Activated CD8-positive, alpha-beta memory T cell treated with anti-CD3 and anti-CD28 coated beads, Interleukin-2, amount 50 U/mL, for 4 hours (primary cell): ENCODE data around the gene B3GALT5.
"Not testable (repeated sequence)": the region's sequence is repeated elsewhere in the genome, so short reads cannot be mapped to it uniquely, and the experiment has no call there.

Experiments used
- DNase-seq: peaks from one replicate; pipeline ENCODE4 v3.0.0-alpha.2; 2020

Gene B3GALT5

DNA sequence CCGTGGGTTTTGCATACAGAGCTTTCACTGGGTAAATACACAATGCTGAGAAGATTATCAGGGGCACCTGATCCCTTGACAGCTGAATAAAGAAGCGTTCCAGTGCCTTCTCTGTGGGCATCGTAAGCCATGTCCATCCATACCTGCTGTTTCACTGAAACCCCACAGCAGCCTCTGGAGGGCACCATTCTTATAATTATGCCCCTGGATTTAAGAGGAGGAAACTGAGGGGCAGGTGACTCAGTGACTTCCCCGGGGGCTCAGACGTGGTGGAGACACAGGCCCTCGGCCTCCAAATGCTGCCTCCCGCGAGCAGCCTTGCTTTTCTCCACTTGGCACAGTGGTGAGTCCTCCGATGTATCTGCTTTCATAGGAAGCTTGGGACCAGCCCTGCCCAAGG is 56.7 kb downstream of the B3GALT5 start:
- DNase-seq: no peak

DNA sequence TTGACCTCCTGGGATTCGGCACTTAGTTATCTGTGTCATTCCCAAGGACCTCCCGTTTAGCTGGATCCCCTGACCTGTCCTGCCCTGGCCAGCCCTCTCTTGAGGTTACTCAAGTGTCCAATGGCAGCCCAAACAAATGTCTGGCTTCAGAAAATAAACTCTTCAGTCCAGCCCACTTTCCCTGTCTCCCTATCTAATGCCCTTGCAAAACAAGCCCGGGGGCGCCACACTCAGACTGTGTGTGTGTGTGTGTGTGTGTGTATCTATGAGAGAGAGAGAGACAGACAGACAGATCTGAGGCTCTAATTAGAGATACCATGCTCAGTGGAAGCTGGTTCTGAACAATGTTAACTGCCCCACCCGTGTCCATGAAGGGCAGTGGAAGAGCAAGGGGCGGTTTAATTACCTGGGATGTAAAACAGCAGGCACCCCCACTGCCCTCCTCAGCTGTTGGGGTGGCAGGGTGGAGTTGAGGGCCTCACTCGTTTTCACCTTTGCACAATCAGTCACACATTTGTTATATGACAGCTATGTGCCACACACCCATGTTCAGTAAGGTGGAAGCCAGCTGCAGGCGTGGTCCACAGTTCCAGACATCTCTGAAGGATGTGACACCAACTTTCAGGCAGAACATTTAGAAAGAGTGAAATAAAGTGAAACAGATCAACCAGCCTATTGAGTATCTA is 57.4 kb downstream of the B3GALT5 start:
- DNase-seq: no peak

DNA sequence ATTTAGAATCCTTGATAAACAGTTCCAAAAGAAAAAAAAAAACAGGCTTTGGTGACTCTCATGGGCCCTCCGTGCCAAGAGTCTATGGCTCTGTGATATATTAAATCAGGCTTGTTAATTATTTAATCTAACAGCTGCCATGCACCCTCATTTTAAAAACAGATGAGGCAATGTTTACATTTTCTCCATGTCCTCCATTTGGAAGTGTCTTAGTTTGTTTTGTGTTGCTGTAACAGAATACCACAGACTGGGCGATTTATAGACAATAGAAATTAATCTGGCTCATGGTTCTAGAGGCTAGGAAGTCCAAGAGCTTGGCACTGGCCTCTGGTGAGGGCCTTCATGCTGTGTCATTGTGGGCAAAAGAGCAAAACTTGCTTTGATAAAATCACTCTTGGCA is 58.0 kb downstream of the B3GALT5 start:
- no peak for DNase-seq

DNA sequence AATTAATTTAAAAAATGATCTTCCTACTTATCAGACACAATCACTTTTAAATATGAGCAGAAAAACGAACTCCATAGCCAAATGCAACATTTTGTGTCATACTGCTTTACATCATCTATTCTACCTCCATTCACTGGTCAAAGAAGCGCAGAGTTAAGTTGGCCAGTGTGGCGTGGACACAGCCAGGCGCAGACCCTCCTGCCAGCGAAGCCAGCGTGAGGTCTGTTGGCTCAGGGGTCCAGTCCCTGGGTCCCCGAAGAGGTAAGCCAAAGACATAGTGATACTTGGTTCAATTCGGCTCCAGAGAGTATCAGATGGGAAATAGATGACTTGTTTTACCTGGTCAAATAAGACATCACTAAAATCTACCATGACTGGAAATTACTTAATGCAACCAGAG is 59.2 kb downstream of the B3GALT5 start:
- DNase-seq: no peak

DNA sequence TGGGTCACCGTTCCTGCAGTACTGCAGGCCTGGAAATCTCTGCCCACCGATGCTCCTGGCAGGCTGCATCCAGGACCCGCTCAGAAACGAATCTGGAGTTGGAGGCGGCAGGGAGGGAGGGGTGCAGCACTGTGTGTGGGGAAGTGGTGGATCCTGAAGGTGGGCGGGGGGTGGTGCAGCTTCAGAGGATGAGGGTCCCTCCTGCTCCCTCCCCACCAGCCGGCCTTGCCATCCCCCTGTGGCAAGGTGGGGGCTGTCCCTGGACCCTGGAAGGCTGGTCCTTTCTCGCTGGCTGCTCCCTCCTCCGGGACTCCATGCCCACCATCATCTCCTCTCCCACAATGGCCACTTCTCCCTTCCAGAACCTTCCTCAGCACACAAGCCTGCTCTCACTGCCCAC is 60.4 kb downstream of the B3GALT5 start:
- no peak for DNase-seq

DNA sequence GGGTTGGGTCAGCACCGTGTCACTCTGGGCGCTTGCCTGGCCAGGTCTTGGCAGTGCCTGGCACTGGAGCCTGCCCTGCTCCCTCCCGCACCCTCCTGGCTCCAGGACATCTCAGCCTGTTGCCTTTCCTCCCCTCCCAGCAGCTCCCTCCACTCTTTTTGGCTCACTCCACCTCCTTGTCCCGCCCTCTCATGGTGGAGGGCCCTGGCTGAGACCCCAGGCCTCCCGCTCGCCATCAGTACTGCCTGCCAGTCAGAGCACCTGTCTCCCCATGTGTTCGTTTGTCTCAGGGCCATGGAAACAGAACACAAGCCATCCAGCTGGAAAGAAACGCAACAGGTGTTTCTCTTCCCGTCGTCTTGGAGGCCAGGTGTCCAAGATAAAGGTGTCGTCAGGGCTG is 61.0 kb downstream of the B3GALT5 start:
- no peak for DNase-seq

DNA sequence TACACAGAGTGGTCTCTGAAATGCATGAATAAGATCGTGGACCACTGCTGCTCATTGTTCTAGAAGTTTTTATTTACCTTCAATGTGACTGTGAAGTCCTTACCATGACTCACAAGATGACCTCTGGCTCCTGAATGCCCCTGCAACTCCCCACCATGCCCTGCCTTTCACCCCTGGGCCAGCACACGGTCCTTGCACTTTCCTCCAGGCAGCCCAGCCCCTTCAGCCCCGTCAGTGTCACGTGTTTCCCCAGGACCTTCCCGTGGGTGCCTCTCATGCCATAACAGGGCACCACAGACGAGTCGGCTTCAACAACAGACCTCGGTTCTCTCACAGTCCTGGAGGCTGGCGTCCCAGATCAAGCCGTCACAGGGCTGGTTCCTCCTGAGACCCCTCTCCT is 62.1 kb downstream of the B3GALT5 start:
- no peak for DNase-seq

DNA sequence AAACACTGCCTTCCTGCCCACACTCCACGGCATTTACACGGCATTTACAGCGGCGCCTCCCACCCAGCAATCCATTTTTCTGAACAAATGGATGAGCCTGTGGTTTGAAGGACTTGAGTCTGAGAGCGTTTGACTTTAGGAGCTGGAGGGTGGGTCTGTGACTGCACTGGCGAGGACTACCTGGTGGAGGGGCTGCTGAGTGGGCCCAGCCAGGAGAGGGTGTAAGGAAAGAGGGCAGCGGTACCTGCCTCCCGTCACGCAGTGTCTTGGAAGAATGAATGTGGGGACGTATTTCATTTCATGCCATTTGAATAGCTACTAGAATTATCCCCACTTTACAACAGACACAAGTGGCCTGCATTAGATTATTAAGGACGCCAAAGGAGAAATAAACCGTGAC is 62.9 kb downstream of the B3GALT5 start:
- DNase-seq: no peak

DNA sequence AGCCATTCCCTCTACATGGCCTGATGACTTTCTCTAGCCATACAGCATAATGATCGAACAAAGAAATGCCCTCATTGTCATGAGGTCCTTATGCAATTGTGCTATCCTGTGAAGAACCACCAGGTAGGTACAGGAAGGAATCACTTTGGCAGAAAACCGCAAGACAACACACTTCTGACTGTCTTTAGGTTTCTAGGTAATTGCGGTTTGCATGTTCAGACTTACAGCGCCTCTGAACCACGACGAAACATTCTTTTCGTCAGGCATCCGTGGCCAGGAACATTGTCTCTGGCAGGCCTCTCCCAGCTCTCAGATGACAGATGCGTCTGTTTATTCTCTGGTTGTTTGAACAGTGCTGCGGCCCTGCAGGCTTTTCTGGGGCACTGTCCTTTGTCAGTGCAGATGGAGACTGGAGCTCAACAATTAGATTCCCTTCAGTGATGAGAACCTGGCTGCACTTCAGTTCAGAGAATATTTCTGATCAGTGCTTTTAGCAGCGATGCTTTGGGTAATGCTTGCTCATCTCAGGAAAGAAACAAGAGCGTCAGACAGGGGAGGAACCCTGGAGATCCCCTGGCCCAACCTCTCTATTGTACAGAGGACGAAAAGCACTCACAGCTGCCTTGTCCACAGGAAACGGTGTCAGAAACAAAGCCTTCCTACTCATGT is 63.4 kb downstream of the B3GALT5 start:
- DNase-seq: no peak

DNA sequence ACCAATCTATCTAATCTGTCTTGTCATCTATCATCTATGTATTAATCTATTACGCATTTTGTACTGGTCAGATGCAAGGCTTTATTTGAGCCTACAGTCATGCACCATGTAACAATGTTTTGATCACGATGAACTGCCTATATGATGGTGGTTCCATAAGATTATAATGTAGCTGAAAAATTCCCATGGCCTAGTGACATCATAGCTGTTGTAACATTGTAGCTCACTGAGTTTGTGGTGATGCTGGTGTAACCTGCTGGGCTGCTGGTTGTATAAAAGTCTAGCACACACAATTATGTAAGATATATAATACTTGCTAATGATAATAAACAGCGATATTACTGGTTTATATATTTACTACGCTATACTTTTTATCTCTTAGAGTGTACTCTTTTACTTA is 67.5 kb downstream of the B3GALT5 start:
- no peak for DNase-seq

DNA sequence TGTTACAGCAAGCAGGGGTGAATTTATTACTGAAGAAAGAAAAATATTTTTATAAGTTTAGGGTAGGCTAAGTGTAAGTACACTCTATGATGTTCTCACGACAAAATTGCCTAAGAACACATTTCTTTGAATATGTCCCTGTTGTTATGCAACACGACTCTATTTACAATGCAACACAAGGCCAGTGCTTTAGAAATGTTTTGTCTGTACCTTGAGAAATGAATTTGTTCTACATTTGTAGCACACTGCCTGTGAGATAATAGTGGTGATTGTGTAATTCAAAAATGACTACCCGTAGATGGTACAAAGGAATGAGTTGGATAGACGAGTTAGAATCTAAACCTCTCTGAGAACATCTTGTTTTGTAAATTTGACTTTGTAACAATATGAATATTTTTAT is 68.5 kb downstream of the B3GALT5 start:
- DNase-seq: no peak

DNA sequence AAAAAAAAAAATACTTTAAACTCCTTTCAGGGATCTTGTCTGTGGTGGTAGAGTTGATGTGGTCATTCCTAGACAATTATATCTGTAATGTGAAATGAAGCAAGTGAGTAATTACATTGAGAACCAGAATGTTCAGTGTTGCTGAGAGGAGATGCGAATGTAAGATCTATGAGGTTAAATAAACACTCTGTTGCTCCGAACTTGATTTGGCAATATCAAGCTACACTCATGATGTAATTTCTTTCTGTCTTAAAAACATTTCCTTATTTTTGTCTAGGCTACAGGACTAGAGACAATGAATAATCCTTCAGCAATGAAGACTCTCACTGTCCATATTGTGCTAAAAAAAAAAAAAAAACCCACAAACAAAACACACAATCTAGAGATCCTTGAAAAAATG is 69.1 kb downstream of the B3GALT5 start:
- DNase-seq: no peak

DNA sequence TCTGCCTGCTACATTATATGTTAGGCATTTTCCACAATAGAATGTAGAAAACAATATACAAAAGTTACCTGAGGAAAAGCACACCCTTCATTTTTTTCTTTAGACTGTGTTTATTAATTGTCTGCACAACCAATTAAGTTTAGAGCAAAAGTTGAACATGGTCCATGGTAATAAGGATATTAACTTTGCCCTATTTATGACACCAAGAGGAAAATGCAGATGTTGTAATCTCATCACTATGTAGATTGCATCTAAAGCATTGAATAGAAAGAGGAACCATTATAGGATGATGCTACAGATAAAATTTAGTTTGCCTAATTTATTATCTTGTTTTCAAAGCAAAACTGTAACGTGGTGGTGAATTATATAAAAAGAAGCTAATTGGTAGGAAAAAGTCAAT is 72.5 kb downstream of the B3GALT5 start:
- DNase-seq: no peak

DNA sequence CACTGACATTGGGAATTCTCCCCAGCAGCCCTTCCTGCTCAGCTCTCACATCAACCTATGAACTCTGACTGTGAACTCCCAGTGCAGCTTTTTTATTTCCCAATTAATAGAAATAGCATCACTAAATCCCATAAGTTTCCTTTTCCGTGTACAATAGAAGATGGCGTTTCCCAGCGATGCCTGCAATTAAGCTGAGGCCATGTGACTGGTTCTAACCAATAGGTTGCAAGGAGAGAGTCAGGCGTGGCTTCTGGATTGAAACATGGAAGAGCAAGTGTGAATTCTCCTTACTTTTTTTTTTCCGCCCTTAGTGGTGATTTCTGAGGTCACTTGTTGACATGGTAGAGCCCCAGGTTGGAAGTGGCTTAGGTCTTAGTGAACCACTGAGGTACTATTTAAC is 73.3 kb downstream of the B3GALT5 start:
- no peak for DNase-seq

DNA sequence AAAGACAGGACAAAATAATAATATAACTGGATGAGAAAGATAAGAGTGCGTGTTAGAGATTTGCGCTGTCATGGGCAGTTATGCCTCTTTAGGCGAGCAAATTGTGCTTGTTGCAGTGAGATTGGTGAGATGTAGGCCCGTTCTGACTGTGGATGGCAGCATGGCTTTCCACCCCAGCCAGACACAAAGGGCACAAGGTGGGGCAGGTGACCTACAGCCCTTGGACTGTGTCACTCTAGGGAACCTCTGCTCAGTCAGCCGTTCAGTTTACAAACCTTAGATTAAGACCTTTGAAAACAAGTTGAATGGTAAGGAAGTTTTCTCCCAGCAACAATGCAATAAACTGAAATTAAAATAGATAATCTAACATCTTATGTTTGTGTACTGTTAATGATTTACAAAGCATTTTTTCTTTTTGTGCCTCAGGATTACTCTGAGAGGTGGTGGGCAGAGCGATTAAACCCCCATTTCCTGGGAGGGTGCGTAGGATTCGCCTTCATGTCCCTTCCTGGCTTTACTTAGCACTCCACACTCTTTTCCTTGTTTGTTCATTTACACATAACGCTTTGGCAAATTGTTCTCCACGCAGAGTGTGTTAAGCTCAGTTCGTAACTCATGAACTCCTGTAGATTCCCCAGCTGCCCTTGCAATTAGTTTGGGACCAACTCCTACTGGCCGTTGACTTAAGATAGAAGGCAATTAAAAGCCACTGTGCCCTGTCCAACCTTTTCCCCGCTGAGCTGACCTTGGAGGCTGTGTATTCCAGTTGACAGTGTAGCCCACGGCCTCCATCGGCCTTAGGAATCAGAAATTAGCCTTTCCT is 74.1 kb downstream of the B3GALT5 start:
- DNase-seq: no peak

DNA sequence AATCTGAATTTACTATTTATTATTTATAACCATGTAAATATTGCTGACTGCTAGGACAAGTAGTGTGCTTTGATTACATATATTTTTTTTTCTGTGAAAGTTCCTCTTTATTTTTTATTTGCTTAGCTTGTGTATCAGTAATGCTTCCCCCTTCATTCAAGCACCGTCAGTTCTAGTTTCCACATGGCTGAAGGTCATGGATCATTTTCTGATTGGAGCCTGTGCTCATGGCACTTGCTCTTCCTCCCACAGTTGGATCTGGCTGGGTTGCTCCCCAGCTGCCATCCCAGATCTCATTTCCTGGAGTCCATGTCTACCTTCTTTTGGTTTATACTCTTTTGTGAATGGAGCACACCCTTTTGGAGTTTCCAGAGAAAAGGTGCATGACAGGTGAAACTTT is 75.3 kb downstream of the B3GALT5 start:
- DNase-seq: no peak

DNA sequence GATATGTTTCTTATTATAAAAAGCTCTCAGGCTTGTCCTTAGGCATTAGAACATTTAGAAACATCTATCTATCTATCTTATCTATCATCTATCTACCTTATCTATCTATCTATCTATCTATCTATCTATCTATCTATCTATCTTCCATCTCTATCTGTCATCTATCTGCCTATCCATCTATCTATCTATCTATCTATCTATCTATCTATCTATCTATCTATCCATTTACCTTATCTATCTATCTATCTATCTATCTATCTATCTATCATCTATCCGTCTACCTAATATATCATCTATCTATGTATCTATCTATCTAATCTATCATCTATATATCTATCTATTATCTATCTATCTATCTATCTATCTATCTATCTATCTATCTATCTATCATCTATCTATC is 77.1 kb downstream of the B3GALT5 start:
- DNase-seq: not testable (repeated sequence)

DNA sequence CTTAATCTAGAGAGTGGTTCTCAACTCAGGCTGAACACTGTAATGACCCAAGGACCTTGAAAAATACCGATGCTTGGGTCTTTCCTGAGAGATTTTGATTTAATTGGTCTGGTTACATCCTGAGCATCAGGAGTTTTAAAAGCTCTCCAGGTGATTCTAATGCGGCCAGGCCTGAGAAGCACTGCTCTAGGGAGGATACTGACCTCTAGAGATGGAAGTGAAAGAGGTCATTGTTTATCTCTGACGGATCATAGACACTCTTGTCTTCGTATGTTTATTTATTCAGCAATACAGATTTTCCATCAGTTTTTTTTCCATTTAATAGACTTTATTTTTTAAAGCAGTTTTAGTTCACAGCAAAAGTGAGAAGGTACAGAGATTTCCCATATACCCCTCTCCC is 77.7 kb downstream of the B3GALT5 start:
- DNase-seq: no peak

DNA sequence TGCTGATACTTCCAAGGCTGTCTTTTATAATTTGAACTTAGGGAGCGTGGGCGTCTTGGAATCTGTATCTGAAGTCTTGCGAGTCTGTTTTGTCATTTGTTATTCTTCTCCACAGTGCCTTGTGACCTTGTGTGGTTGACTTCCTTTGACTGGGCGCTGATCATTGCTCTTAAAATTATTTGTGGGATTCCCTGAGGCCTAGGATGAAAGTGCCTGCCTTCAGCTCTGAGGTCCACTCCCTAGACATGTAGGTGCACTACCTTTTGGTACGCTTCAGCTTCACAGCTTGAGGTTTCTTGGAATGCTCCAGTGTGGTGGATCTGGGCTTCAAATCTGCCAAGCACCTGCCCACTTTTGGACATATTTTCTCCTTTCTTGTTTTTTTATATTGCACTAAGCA is 82.0 kb downstream of the B3GALT5 start:
- DNase-seq: no peak

DNA sequence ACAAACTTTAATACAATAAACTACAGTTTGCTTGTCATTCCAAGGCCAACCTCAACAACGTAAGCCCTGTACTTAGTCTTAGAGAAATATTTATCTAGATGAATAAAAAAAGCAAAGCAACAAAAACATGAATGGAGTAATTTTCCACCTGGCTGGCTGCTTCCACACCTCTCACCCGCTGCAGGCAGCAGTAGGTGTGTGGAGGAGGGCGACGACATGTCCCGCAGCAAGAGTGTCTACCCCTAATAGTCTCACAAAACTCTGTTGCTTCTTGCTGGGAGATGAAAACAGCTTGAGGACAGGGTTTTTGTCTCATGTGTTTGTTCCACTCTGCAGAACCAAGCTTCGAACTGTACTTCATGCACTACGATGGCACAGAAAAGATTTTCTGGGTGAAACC is 83.5 kb downstream of the B3GALT5 start:
- no peak for DNase-seq

DNA sequence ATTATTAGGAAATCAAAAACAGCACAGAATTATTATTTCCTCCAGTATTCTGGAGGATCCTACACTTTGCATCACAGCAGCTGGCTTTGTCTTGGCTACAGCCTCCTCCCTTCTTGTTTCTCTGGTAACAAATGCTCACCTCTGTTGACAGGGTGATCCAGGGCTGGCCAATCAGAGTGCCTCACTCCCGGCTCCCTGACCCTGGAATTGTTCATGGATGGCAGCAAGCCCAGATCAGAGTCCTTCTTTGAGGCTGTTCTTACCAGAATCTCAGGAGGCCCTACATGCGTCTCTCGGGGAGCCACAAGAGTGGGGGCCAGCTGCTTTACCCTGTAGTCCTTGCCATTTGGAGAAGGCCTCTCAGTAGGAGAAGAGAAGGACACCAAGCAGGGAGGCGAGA is 83.9 kb downstream of the B3GALT5 start:
- DNase-seq: no peak

DNA sequence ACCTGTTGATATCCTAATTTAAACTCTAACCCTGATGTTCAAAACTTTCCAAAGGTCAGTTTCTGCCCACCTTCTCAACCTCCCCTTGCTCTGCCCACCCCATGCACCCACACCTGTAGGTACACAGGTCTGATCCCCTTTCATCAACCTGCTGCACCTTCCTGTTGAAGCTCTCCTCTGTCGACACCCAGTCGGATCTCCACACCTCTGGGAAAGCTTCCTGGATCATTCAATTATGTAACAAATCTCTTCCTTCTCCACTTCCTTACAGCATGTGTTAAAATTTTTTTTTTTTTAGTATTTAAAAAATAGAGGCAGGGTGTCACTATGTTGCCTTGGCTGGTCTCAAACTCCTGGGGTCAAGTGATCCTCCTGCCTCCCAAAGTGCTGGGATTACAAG is 87.6 kb downstream of the B3GALT5 start:
- DNase-seq: no peak

DNA sequence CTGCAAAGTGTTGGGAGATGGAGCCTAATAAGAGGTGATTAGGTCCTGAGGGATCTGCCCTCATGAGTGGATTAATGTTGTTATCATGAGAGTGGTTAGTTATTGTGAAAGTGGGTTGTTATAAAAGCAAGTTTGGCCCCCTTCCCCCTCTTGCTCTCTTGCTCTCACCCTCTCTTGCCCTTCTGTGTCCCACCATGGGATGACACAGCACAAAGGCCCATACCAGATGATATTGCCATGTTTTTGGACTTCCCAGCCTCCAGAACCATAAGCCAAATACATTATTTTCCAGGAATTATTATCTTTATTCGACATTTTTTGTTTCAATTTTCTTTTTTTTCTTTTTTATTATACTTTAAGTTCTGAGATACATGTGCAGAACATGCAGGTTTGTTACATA is 90.8 kb downstream of the B3GALT5 start:
- no peak for DNase-seq

DNA sequence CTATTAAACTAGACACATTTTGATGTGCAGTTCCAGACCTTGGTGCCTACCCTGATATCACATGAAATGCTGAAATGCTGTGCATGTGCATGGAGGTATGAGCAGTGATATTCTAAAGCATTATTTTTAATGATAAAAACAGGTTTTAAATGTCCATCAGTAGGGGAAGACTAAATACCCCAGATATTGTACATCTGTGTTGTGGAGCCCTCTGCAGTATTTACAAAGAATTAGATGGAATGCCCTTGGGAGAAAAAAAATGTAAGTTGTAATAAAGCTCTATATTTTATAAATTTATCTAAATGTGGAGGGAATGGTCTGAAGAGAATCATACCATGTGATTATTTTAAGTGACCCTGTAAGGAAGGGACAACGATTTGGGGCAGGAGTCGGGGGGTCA is 93.1 kb downstream of the B3GALT5 start:
- no peak for DNase-seq
